Measurements from ENCODE around the gene TSR3. TPM values are rescaled to one million over a fixed set of nuclear protein-coding genes. Genes with fewer than 3 reads are reported as not detected.

The TSR3 gene
- total and polyA plus RNA-seq, 2 of the 13 experiments (the other 11 are each of a cell fraction or from before 2014, with no cell fraction given), result 24.2 to 51.0 TPM

DNA sequence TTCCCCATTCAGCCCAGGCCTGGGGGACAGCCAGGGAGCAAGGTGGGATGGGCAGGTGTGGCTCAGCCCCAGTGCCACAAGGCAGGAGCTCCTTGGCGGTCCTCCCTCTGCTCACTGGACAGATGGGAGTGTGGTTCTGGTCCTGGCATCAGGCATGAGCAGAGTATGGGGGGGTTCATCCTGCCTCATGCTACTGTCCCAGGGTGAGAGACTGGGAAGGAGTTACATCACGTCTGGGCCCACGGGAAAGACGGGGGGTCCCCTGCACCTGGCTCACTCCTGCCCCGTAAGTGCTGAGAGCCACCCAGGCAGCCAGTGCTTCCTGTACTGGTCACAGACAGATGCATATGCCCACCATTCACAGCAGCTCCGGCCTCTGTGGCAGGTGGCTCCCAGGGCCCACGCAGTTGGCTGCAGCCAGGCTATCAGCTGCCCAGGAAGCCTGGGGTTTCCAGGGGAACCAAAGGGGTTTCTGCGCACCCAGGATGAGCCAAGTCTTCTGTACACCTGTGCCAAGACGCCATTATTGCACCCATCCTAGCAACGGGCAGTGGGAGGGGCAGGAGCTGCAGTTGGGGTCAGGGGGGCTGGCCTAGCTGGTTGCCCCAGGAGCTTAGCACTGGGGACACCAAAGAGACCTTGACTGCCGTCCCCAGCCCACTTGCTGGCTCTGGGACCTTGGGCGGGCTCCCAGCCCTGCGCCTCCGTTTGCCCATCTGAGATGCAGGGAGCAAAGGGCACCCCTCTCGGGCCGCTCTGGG lies 16.3 kb downstream of the TSR3 start (continued):
- TF ChIP-seq BCL6 (CRISPR knock-in tag; IDR thresholded peaks at IDR 0.05) (no peak), IKZF1 (IDR thresholded peaks at IDR 0.05) (no peak), EZH2 (conservative IDR thresholded peaks at IDR 0.05; ENCODE audit: low read depth, low read length) (no peak), FOXO1 (CRISPR knock-in tag; IDR thresholded peaks at IDR 0.05) (no peak), ZNF678 (CRISPR knock-in tag; IDR thresholded peaks at IDR 0.05) (no peak), PTBP1 (IDR thresholded peaks at IDR 0.05; ENCODE audit: low read depth, low read length, poor library complexity, severe bottlenecking) (no peak), KMT2A (CRISPR knock-in tag; IDR thresholded peaks at IDR 0.05) (no peak), KDM1A (CRISPR knock-in tag; IDR thresholded peaks at IDR 0.05) (no peak), ZNF790 (CRISPR knock-in tag; IDR thresholded peaks at IDR 0.05; ENCODE audit: borderline replicate concordance) (no peak)
- TF ChIP-seq, protein P1, sequence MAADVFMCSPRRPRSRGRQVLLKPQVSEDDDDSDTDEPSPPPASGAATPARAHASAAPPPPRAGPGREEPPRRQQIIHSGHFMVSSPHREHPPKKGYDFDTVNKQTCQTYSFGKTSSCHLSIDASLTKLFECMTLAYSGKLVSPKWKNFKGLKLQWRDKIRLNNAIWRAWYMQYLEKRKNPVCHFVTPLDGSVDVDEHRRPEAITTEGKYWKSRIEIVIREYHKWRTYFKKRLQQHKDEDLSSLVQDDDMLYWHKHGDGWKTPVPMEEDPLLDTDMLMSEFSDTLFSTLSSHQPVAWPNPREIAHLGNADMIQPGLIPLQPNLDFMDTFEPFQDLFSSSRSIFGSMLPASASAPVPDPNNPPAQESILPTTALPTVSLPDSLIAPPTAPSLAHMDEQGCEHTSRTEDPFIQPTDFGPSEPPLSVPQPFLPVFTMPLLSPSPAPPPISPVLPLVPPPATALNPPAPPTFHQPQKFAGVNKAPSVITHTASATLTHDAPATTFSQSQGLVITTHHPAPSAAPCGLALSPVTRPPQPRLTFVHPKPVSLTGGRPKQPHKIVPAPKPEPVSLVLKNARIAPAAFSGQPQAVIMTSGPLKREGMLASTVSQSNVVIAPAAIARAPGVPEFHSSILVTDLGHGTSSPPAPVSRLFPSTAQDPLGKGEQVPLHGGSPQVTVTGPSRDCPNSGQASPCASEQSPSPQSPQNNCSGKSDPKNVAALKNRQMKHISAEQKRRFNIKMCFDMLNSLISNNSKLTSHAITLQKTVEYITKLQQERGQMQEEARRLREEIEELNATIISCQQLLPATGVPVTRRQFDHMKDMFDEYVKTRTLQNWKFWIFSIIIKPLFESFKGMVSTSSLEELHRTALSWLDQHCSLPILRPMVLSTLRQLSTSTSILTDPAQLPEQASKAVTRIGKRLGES (CRISPR knock-in tag; IDR thresholded peaks at IDR 0.05; ENCODE audit: borderline replicate concordance), result no peak

DNA sequence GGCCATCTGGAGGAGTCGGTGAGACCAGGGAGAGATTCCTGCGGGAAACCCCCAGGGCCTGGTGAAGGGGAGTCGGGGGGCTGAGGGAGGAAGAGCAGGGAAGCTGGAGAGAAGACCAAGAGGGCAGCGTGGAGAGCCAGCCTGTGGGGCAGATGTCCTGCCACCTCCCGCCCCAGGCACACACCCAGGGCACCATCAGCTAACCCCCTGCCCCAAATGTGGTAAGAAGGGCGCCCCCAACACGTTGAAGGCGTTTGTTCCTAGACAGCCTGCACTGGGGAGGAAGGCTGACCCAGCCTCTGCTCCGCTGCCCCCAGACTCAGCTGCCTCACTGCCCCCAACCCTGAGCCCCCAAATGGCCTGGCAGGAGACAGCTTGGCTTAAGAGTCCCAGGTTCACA lies 16.9 kb downstream of the TSR3 start:
- no peak overlapping the region for H2AFZ ChIP-seq (ENCODE audit: low read length)
- TF ChIP-seq EEA1 (CRISPR knock-in tag; IDR thresholded peaks at IDR 0.05; ENCODE audit: borderline replicate concordance), result no peak
- 0 out of 2 replicates have a peak, but pooled peaks have one; percentile 13 for TF ChIP-seq EZH2 (conservative IDR thresholded peaks at IDR 0.05; ENCODE audit: low read depth, low read length)
- TF ChIP-seq, protein P2, sequence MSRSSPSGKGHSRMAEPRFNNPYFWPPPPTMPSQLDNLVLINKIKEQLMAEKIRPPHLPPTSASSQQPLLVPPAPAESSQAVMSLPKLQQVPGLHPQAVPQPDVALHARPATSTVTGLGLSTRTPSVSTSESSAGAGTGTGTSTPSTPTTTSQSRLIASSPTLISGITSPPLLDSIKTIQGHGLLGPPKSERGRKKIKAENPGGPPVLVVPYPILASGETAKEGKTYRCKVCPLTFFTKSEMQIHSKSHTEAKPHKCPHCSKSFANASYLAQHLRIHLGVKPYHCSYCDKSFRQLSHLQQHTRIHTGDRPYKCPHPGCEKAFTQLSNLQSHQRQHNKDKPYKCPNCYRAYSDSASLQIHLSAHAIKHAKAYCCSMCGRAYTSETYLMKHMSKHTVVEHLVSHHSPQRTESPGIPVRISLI (CRISPR knock-in tag; IDR thresholded peaks at IDR 0.05; ENCODE audit: borderline replicate concordance), result no peak
- H3K4me2 ChIP-seq (ENCODE audit: low read depth, low read length), result peak overlapping the region; percentile 99; the same call in 1 of the 2 replicates
- WGBS (ENCODE audit: low lambda C conversion rate), result 55% methylated on average over 2 of the region's 9 CpGs
- H4K20me1 ChIP-seq (ENCODE audit: insufficient read depth, low read length), result 0 out of 2 replicates have a peak, but pooled peaks cover 3% of the 10 kb centered on the region
- in situ Hi-C loops (cut with HindIII; ENCODE audit: extremely low pct_ligation_motif_present, low pct_unique_long_range_greater_than_20kb) (no loop called here), intact Hi-C loops (cut with micrococcal nuclease; ENCODE audit: unreplicated experiment) (no loop called here)
- no peak overlapping the region for H3K9ac ChIP-seq (ENCODE audit: insufficient read depth, low read depth, low read length)
- no TSS peak for BruUV-seq (replicated peaks)
- ChIA-PET CTCF (ENCODE audit: low intra/inter-chr PET ratio, low total read pairs) (no interaction called here), POLR2A (no interaction called here)
- ATAC-seq (no peak), FAIRE-seq (no peak), DNase-seq (ENCODE audit: low spot score) (no peak)
- no peaks in the 10 kb centered on the region for H3K36me3 ChIP-seq (replicated peaks in 1 of 2; ENCODE audit: control insufficient read depth in 1 of 2, insufficient read depth in 2 of 2, low read length in 2 of 2)
- H3K4me3 ChIP-seq (replicated peaks in 1 of 3; ENCODE audit: insufficient read depth in 1 of 3, low read depth in 2 of 3, low read length in 3 of 3), result peak overlapping the region in 1 of 3 experiments; percentile 79; a peak in 2 of 6 replicates
- H3K27me3 ChIP-seq (ENCODE audit: control insufficient read depth in 1 of 2, insufficient read depth in 2 of 2, low read length in 2 of 2), result peaks cover 18 to 57% of the 10 kb centered on the region in 2 experiments
- H3K79me2 ChIP-seq (ENCODE audit: insufficient read depth, low read length), result no peaks in the 10 kb centered on the region
- no peak overlapping the region for H3K27ac ChIP-seq (ENCODE audit: extremely low read length, insufficient read depth, low read length)
- no peaks in the 10 kb centered on the region for H3K9me3 ChIP-seq (ENCODE audit: low read length)
- peaks cover 31% of the 10 kb centered on the region for H3K4me1 ChIP-seq (ENCODE audit: insufficient read depth, low read length)
